ENCODE results near the gene DICER1. TPM values are rescaled to one million over a fixed set of nuclear protein-coding genes. Genes with fewer than 3 reads are reported as not detected.

Gene DICER1
- total RNA-seq, 1 experiment from 2014 or later, result 57.3 TPM

DNA sequence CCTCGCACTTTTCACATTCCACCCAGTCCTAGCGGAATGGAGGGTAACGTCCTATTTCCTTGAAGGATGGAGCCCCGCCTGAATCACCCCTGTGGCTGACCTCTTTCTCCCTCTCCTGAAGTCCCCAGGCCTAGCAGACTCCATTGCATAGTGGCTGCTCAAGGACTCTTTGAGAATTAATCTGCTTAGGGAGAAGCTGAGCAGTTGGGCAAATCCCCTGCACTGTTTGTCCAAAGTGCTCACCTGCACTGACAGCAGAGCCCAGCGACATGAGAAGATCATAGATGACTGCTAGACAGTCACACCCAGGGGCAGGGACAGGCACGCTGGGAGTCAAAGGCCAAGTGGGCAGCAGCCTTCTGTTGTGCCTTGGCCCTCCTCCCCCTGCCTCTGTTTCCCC is 37.7 kb upstream of the DICER1 start:
- intact Hi-C loops (cut with micrococcal nuclease; ENCODE audit: unreplicated experiment), result loop anchor here (5.0 kb wide), 1 partner anchor 38 kb away; the partner anchor contains the start of gene DICER1
- BruUV-seq (replicated peaks), result no TSS peak

DNA sequence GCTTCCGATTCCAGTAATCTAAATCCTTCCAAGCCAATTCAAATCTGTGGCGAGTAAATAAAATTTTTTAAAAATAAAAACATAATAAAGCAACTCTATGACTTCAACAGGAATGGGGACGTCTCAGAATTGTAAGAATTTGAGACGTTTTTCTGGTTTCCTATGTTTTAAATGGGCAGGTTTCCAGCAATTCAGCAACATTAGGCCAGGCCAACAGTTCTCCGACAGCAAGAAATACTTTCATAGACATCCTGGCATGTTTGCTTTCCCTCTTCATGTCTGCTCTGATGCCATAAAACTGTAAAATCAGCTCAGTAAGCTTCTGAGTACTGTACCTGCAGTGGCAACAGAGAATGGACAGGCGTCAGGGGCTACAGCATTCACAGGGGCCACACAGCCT is 35.8 kb upstream of the DICER1 start:
- Mint-ChIP-seq H3K36me3 (ENCODE audit: insufficient read depth, unreplicated experiment) (peaks cover 5% of the 10 kb centered on the region), H3K27ac (ENCODE audit: unreplicated experiment) (no peak overlapping the region), H3K4me3 (ENCODE audit: unreplicated experiment) (no peak overlapping the region), H3K4me1 (ENCODE audit: low read depth, unreplicated experiment) (peaks cover 10% of the 10 kb centered on the region), H3K9me3 (ENCODE audit: unreplicated experiment) (peaks cover 7% of the 10 kb centered on the region), H3K27me3 (ENCODE audit: insufficient read depth, unreplicated experiment) (no peaks in the 10 kb centered on the region)
- intact Hi-C loops (cut with micrococcal nuclease; ENCODE audit: unreplicated experiment), result no loop called here
- Histone ChIP-seq H3K4me3 (ENCODE audit: low read depth, low read length) (no peak overlapping the region), H3K4me1 (peaks cover 18% of the 10 kb centered on the region), H3K36me3 (ENCODE audit: control insufficient read depth, insufficient read depth, low read length) (no peaks in the 10 kb centered on the region), H3K27me3 (replicated peaks; ENCODE audit: control insufficient read depth, insufficient read depth, low read length) (no peaks in the 10 kb centered on the region), H3K9me3 (no peaks in the 10 kb centered on the region)
- ChIA-PET POLR2A (no interaction called here), CTCF (no interaction called here)
- BruUV-seq (replicated peaks), result no TSS peak
- TF ChIP-seq, protein P1, sequence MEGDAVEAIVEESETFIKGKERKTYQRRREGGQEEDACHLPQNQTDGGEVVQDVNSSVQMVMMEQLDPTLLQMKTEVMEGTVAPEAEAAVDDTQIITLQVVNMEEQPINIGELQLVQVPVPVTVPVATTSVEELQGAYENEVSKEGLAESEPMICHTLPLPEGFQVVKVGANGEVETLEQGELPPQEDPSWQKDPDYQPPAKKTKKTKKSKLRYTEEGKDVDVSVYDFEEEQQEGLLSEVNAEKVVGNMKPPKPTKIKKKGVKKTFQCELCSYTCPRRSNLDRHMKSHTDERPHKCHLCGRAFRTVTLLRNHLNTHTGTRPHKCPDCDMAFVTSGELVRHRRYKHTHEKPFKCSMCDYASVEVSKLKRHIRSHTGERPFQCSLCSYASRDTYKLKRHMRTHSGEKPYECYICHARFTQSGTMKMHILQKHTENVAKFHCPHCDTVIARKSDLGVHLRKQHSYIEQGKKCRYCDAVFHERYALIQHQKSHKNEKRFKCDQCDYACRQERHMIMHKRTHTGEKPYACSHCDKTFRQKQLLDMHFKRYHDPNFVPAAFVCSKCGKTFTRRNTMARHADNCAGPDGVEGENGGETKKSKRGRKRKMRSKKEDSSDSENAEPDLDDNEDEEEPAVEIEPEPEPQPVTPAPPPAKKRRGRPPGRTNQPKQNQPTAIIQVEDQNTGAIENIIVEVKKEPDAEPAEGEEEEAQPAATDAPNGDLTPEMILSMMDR (IDR thresholded peaks at IDR 0.05; ENCODE audit: insufficient read depth in 1 of 2, low read depth in 1 of 2, low read length in 1 of 2, severe bottlenecking in 1 of 2, unreplicated experiment in 1 of 2), result no peak
- no peak for DNase-seq

More for the DNA sequence above, 37.7 kb upstream of the DICER1 start:
- ChIA-PET POLR2A (no interaction called here), CTCF (no interaction called here)
- no peak overlapping the region for H3K27ac Mint-ChIP-seq (ENCODE audit: unreplicated experiment)
- Histone ChIP-seq H3K36me3 (ENCODE audit: control insufficient read depth, insufficient read depth, low read length) (no peaks in the 10 kb centered on the region), H3K27me3 (replicated peaks; ENCODE audit: control insufficient read depth, insufficient read depth, low read length) (no peaks in the 10 kb centered on the region), H3K4me3 (ENCODE audit: low read depth, low read length) (no peak overlapping the region), H3K9me3 (no peaks in the 10 kb centered on the region), H3K4me1 (peaks cover 28% of the 10 kb centered on the region)
- no peaks in the 10 kb centered on the region for H3K27me3 Mint-ChIP-seq (ENCODE audit: insufficient read depth, unreplicated experiment)
- TF ChIP-seq, protein P1 (IDR thresholded peaks at IDR 0.05; ENCODE audit: insufficient read depth in 1 of 2, low read depth in 1 of 2, low read length in 1 of 2, severe bottlenecking in 1 of 2, unreplicated experiment in 1 of 2), result no peak
- peaks cover 5% of the 10 kb centered on the region for H3K36me3 Mint-ChIP-seq (ENCODE audit: insufficient read depth, unreplicated experiment)
- peaks cover 20% of the 10 kb centered on the region for H3K4me1 Mint-ChIP-seq (ENCODE audit: low read depth, unreplicated experiment)
- no peak overlapping the region for H3K4me3 Mint-ChIP-seq (ENCODE audit: unreplicated experiment)
- DNase-seq, result no peak
- H3K9me3 Mint-ChIP-seq (ENCODE audit: unreplicated experiment), result no peaks in the 10 kb centered on the region

DNA sequence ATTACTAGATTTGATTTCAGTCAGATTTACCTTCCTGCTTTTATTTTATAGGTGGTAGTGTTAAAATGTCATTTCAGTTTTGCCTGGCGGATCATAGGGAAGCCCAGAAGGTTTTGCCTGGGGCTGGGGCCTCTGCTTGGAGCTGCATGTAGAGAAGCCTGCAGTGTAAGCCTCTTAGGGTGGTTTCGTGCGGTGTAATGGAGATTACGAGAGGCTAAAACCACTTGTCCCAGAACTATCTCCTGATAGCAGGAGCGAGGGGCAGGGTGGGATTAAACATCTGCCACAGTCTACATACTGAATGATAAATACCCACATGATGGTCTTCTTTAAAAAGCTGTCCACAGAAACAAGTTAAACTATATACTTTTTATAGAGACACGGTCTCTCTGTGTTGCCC is 35.0 kb upstream of the DICER1 start:
- Histone ChIP-seq H3K36me3 (ENCODE audit: control insufficient read depth, insufficient read depth, low read length) (no peaks in the 10 kb centered on the region), H3K4me3 (ENCODE audit: low read depth, low read length) (no peak overlapping the region), H3K9me3 (no peaks in the 10 kb centered on the region; the same call in 1 of the 2 replicates), H3K27me3 (replicated peaks; ENCODE audit: control insufficient read depth, insufficient read depth, low read length) (no peaks in the 10 kb centered on the region), H3K4me1 (peaks cover 10% of the 10 kb centered on the region)
- intact Hi-C loops (cut with micrococcal nuclease; ENCODE audit: unreplicated experiment), result no loop called here
- ChIA-PET POLR2A (no interaction called here), CTCF (no interaction called here)
- TF ChIP-seq, protein P1 (IDR thresholded peaks at IDR 0.05; ENCODE audit: insufficient read depth in 1 of 2, low read depth in 1 of 2, low read length in 1 of 2, severe bottlenecking in 1 of 2, unreplicated experiment in 1 of 2), result no peak
- Mint-ChIP-seq H3K27me3 (ENCODE audit: insufficient read depth, unreplicated experiment) (no peaks in the 10 kb centered on the region), H3K4me1 (ENCODE audit: low read depth, unreplicated experiment) (peaks cover 6% of the 10 kb centered on the region), H3K4me3 (ENCODE audit: unreplicated experiment) (no peak overlapping the region), H3K27ac (ENCODE audit: unreplicated experiment) (no peak overlapping the region), H3K36me3 (ENCODE audit: insufficient read depth, unreplicated experiment) (peaks cover 2% of the 10 kb centered on the region), H3K9me3 (ENCODE audit: unreplicated experiment) (peaks cover 12% of the 10 kb centered on the region)
- BruUV-seq (replicated peaks), result no TSS peak
- DNase-seq, result no peak

Measured in Caco-2 (cell line).